HUES6 (cell line): ENCODE measurements around the gene NRP1.

Experiments
- H3K27ac ChIP-seq: 2 replicates; pipeline ENCODE4 v1.7.0; 2013; ENCODE audit warnings: low read depth, mild to moderate bottlenecking, low read length, inconsistent platforms
- H3K27me3 ChIP-seq: 2 replicates; pipeline ENCODE4 v1.6.1; 2013; ENCODE audit warnings: low read length; ENCODE audit not compliant: control insufficient read depth, insufficient read depth
- H3K36me3 ChIP-seq: 2 replicates; pipeline ENCODE4 v1.6.1; 2013; ENCODE audit warnings: low read length; ENCODE audit not compliant: control insufficient read depth, insufficient read depth
- H3K4me1 ChIP-seq: 2 replicates; pipeline ENCODE4 v1.6.1; 2013; ENCODE audit warnings: low read length; ENCODE audit not compliant: control insufficient read depth, insufficient read depth
- H3K4me3 ChIP-seq: 2 replicates; pipeline ENCODE4 v1.5.1; 2013; ENCODE audit warnings: low read depth, low read length
- H3K9ac ChIP-seq: one replicate; pipeline ENCODE4 v1.6.1; 2013; ENCODE audit warnings: mild to moderate bottlenecking, low read length
- H3K9me3 ChIP-seq: 2 replicates; pipeline ENCODE4 v1.6.1; 2013; ENCODE audit warnings: low read depth, low read length; ENCODE audit not compliant: control insufficient read depth, insufficient read depth

NRP1 gene

DNA sequence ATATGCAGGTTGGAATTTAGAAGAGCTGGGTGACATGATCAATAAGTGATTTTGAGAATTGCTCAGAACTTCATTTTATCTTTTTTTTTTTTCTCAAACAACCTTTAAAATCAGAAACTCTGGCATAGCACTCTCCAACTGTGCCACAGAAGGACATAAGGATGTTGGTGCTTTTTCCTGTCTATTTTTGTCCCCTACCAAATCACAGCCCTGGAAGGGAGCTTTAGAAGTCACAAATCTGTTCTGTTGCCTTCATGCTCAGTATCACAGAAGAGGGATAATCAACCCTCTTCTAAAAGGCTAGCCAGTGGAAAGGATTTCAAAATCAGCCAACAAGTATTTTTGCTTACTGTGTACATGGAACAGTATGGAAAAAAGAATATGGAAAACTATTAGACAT lies 14.8 kb upstream of the NRP1 start:
- Histone ChIP-seq H3K4me3 (no peak overlapping the region), H3K27ac (no peak overlapping the region), H3K9ac (no peak overlapping the region), H3K36me3 (no peaks in the 10 kb centered on the region), H3K9me3 (peaks cover 4% of the 10 kb centered on the region; the same call in 1 of the 2 replicates), H3K4me1 (no peaks in the 10 kb centered on the region), H3K27me3 (no peaks in the 10 kb centered on the region)

- Histone ChIP-seq H3K9me3 (peaks cover 4% of the 10 kb centered on the region; the same call in 1 of the 2 replicates), H3K9ac (no peak overlapping the region), H3K4me3 (no peak overlapping the region), H3K27ac (no peak overlapping the region), H3K36me3 (no peaks in the 10 kb centered on the region), H3K4me1 (no peaks in the 10 kb centered on the region), H3K27me3 (no peaks in the 10 kb centered on the region)
Measured at GRCh38 chr10:33347211-33347610, 12.7 kb upstream of the NRP1 start.

DNA sequence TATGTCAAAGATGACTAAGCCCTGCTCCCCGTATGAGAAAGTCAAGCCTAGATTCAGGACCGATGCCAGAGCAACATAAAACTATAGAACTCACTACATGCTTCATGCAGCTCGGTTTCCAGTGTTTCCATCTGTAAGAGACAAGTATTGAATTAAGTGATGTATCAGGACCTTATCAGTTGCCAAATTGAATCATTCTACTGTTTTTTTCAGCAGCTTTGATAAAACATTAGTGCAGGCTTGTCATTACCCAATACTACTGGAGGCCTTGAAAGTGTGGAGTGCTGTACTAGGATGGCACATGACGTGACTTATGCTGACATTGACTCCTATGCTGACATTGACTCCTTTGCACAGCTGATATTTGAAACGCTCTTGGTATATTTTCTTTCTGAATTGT lies 10.8 kb upstream of the NRP1 start:
- peaks cover 4% of the 10 kb centered on the region; the same call in 1 of the 2 replicates for H3K9me3 ChIP-seq
- H3K4me1 ChIP-seq, result no peaks in the 10 kb centered on the region
- no peak overlapping the region for H3K4me3 ChIP-seq
- H3K9ac ChIP-seq, result no peak overlapping the region
- no peak overlapping the region for H3K27ac ChIP-seq
- H3K36me3 ChIP-seq, result no peaks in the 10 kb centered on the region
- no peaks in the 10 kb centered on the region for H3K27me3 ChIP-seq

GRCh38 chr10:33344676-33345075 lies 10.2 kb upstream of the NRP1 start:
- no peak overlapping the region for H3K4me3 ChIP-seq
- H3K9me3 ChIP-seq, result peaks cover 4% of the 10 kb centered on the region; the same call in 1 of the 2 replicates
- no peak overlapping the region for H3K9ac ChIP-seq
- no peaks in the 10 kb centered on the region for H3K27me3 ChIP-seq
- H3K36me3 ChIP-seq, result no peaks in the 10 kb centered on the region
- H3K27ac ChIP-seq, result no peak overlapping the region
- H3K4me1 ChIP-seq, result no peaks in the 10 kb centered on the region

DNA sequence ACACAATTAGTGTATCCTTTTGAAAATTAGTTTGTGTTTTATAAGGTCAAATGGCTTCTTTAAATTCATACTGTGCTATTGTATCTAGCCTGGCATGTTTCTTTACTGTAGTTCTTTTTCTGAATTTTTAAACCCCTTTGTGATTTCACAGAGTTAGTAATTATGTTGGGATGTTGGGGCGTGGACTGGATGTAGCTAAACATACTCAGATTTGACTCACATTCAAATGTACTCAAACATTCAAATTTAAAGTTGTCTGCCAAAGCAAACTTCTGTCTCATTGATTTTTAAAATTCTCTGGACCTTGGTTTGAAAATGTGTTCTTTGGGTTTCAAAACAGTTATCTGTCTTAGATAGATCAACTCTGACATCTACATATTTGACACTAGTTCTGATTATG lies 7.2 kb upstream of the NRP1 start:
- Histone ChIP-seq H3K36me3 (no peaks in the 10 kb centered on the region), H3K9me3 (peaks cover 4% of the 10 kb centered on the region; the same call in 1 of the 2 replicates), H3K27me3 (peaks cover 27% of the 10 kb centered on the region), H3K4me1 (no peaks in the 10 kb centered on the region), H3K4me3 (no peak overlapping the region), H3K9ac (no peak overlapping the region), H3K27ac (no peak overlapping the region)

DNA sequence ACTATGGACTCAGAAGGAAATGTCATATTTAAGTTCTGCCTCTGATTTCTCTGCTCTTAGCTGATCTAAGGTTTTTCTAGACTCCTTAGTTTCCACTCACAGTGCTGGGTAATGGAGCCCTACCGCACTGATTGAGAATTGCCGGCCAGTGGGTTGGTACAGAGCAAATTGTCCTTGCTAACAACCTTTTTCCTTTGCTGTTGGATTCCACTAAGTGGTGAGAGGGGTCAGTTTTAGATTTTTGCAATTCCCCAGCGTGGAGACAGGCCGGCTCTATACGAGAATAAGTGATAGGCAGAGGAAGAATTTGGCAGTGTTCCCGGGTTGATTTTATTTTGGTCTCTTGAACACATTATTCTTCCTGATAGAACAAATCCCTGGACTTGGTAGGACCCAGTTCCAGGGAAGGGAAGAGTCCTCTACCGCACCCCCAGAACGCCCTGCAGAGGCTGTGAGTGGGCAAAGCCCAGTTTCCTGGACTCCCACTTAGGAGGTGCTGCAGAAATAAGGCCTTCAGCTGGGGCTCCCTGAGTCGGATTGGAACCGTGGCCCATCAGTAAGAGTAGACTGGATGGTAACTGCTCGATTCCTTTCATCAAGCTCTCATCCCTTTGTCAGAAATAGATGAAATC lies 3.0 kb upstream of the NRP1 start:
- peak overlapping the region; percentile 83 for H3K9ac ChIP-seq
- H3K27me3 ChIP-seq, result peaks cover 67% of the 10 kb centered on the region
- peaks cover 7% of the 10 kb centered on the region; the same call in 1 of the 2 replicates for H3K4me1 ChIP-seq
- no peaks in the 10 kb centered on the region for H3K36me3 ChIP-seq
- H3K4me3 ChIP-seq, result peak overlapping the region; percentile 89
- H3K9me3 ChIP-seq, result no peaks in the 10 kb centered on the region
- no peak overlapping the region for H3K27ac ChIP-seq

- Histone ChIP-seq H3K4me3 (peak overlapping the region; percentile 89), H3K9ac (peak overlapping the region; percentile 83), H3K27ac (no peak overlapping the region), H3K27me3 (peaks cover 72% of the 10 kb centered on the region), H3K9me3 (no peaks in the 10 kb centered on the region), H3K36me3 (no peaks in the 10 kb centered on the region), H3K4me1 (peaks cover 7% of the 10 kb centered on the region; the same call in 1 of the 2 replicates)
Measured at GRCh38 chr10:33336582-33337325, 2.3 kb upstream of the NRP1 start.

GRCh38 chr10:33335801-33336581 lies 1.5 kb upstream of the NRP1 start:
- Histone ChIP-seq H3K27ac (no peak overlapping the region), H3K9ac (peak overlapping the region; percentile 83), H3K36me3 (no peaks in the 10 kb centered on the region), H3K4me3 (peak overlapping the region; percentile 89), H3K9me3 (no peaks in the 10 kb centered on the region), H3K27me3 (peaks cover 73% of the 10 kb centered on the region), H3K4me1 (peaks cover 7% of the 10 kb centered on the region)

- Histone ChIP-seq H3K4me3 (peak overlapping the region; percentile 89), H3K9ac (peak overlapping the region; percentile 83), H3K27ac (no peak overlapping the region), H3K36me3 (no peaks in the 10 kb centered on the region), H3K27me3 (peaks cover 75% of the 10 kb centered on the region), H3K4me1 (peaks cover 11% of the 10 kb centered on the region), H3K9me3 (no peaks in the 10 kb centered on the region)
Measured at GRCh38 chr10:33335551-33335800, 1.0 kb upstream of the NRP1 start.

DNA sequence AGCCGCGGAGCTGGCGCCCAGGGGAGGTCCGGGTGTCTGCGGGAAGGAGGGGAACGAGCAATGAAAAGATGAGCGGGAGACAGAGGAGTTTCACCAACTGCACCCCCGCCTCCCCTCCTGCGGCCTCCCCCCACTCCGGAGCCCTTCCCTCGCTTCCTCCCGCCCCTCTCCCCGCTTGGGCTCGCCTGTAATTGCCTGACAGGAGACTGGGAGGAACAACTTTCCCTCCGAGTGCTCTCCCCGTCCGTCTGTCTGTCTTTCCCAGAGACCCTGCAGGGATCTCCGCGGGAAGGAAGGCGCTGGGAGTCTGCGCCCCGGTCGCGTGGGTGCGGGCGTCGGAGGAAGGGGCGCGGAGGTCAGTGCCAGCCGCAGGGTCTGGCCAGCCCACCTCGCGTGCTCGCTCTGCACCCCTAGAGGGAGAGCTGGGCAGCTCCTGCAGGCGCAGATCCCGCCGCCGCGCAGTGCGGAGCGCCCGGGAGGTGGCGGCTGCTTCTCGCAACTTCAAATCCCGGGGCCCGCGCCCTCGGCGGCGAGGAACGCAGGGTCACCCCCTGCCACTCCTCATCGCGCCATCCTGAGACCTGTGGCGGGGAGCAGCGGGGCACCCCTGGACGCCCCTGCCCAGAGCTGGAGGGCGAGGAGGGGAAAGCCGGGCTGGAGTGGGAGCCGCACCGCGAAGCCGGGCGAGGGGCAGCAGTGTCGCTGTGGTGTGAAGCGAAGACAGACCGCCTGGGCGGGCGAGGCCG lies 511 bp upstream of the NRP1 start:
- Histone ChIP-seq H3K27ac (no peak overlapping the region), H3K4me3 (peak overlapping the region; percentile 89), H3K9me3 (no peaks in the 10 kb centered on the region), H3K36me3 (no peaks in the 10 kb centered on the region; the same call in 1 of the 2 replicates), H3K4me1 (peaks cover 11% of the 10 kb centered on the region), H3K9ac (peak overlapping the region; percentile 83), H3K27me3 (peaks cover 75% of the 10 kb centered on the region)
